Tongue (tissue), 3 donors: ENCODE data around the gene CELF3. TPM values are rescaled to one million over a fixed set of nuclear protein-coding genes. Genes with fewer than 3 reads are reported as not detected.
"Not testable (repeated sequence)": the region's sequence is repeated elsewhere in the genome, so short reads cannot be mapped to it uniquely, and the experiment has no call there.

Experiments
- DNase-seq: peaks from one replicate; pipeline ENCODE4 v3.0.0-alpha.2; 2015
- small RNA-seq: library from RNA; depleted of rRNA; stranded (forward); fragments of <200 nt; gene quantifications from one replicate; pipeline ENCODE3, GENCODE V24; 2014; ENCODE audit warnings: low replicate concordance
- total RNA-seq: library from RNA; depleted of rRNA; stranded (reverse); fragments of >200 nt; gene quantifications from one replicate; pipeline ENCODE4 v1.2.3, GENCODE V29; 2014

Gene CELF3
- total RNA-seq, 1 donor from 2014 or later: not detected

DNA sequence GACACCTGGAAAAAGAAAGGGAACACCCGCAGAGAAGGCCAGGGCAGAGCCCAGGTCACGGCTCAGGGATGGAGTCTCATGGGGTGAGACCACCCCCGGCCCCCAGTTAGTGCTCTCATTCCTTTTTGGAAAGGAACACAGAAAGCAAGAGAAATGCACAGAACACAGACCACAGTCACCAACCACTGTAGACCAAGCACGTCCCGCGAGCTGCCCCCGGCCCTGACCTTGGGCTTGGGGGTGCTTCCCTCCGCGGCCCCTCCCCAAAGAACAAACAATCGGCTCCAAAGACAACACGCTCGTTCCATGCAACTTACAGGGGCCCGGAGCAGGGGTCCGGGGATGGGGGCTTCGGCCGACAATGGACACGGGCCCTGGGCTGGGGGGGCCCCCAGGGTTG is 12.8 kb downstream of the CELF3 start:
- no peak for DNase-seq

GRCh38 chr1:151702936-151703335 is 13.7 kb downstream of the CELF3 start:
- no peak for DNase-seq

GRCh38 chr1:151701515-151701914 is 15.1 kb downstream of the CELF3 start:
- no peak for DNase-seq

GRCh38 chr1:151693057-151693651 is 23.4 kb downstream of the CELF3 start:
- peak; percentile 49 for DNase-seq

- DNase-seq: no peak
These were observed 24.4 kb downstream of the CELF3 start for GRCh38 chr1:151692226-151692625.

DNA sequence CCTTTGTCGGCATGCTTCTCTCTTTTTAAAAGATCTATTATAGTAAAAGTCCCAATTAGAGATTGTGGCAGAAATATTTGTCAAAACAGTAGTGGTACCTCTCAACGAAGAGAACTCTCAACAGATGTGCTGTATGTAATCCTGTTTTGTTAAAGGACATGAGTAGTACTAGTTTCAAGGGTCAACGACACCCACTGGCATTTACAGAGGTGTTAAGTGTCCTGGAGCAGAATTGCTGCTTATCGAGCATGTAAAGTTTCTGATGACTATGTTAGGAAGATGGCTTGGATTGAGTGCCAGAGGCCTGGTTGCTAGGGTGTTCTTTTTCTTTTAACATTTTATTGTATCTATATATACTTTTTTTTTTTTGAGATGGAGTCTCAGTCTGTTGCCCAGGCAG is 27.1 kb downstream of the CELF3 start:
- DNase-seq: no peak

DNA sequence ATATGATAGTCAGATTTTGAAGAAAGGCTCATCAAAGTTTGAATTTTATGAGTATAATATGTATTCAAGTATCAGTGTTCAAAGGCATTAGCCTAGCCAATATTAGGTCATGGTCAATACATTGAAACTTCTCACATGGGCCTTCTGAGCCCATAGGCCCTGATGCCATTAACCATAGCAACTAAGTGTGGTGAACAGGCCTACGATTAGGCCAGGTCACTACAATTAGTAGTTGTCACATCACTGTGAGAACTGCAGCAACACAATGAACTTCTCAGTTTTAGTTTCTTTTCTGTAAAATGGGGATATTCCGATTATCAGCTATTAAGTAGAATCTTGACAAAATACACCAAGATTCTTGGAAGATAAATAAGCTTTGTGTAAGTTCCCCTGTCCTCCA is 30.0 kb downstream of the CELF3 start:
- no peak for DNase-seq

DNA sequence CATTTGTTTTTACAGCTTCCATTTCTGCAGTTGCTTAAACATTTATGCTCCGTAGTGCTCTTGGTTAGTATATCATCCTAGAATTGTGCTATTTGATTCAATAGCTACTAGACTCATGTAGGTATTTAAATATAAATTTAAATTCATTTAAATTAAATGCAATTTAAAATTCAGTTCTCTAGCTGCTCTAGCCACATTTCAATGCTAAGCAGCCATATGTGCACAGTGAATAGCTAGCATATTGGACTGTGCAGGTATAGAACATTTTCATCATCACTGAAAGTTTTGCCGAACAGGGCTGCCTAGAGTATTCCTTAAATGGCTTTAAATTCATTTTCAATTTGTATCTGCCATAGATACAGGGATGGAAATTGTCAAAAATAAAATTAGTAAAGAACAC is 32.5 kb downstream of the CELF3 start:
- no peak for DNase-seq

- DNase-seq: not testable (repeated sequence)
These were observed 33.7 kb downstream of the CELF3 start for GRCh38 chr1:151682901-151683300.

DNA sequence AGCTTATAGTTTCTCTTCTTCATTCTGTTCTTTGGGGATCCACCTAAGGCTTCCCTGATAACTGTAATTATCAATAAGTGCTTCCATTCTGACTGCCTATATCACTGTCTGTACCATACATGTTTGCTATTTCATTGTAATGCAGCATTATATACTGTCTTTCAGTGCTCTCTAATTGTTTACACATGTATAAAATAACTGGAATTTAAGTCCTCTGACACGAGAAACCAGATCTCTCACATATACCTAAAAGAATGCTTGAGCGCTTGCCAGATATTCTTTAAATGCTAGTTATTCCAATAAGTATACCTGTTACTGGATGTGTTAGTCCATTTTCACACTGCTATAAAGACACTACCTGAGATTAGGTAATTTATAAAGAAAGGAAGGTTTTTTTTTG is 34.7 kb downstream of the CELF3 start:
- DNase-seq: no peak

DNA sequence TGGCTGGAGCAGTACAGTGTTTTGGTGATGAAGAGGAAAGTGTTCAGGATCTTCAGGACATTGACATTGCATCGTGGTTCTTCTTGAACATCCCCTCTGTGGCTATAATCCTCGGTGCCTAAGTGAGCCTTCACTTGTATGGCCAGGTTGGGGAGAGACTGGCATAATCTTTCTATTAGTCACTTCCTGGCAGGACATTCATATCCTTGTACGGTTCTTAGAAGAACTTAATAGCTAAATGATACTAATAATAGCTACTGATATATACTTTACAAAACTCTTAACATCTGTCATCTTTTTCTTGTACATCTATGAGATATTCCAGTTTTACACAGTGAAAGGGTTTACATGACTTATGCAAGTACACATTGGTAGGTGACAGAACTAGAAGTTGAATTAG is 35.8 kb downstream of the CELF3 start:
- no peak for DNase-seq

GRCh38 chr1:151680391-151680790 is 36.2 kb downstream of the CELF3 start:
- no peak for DNase-seq

DNA sequence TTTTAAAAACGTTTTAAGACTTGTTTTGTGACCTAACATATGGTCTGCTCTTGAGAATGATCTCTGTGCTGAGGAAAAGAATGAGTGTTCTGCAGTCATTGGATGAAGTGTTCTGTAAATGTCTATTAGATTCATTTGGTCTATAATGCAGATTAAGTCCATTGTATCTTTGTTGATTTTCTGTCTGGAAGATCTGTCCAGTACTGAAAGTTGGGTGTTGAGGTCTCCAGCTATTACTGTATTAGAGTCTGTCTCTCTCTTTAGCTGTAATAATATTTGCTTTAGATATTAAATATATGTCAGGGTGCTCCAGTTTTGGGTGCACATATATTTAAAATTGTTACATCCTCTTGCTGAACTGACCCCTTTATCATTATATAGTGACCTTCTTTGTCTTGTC is 43.2 kb downstream of the CELF3 start:
- DNase-seq: no peak

DNA sequence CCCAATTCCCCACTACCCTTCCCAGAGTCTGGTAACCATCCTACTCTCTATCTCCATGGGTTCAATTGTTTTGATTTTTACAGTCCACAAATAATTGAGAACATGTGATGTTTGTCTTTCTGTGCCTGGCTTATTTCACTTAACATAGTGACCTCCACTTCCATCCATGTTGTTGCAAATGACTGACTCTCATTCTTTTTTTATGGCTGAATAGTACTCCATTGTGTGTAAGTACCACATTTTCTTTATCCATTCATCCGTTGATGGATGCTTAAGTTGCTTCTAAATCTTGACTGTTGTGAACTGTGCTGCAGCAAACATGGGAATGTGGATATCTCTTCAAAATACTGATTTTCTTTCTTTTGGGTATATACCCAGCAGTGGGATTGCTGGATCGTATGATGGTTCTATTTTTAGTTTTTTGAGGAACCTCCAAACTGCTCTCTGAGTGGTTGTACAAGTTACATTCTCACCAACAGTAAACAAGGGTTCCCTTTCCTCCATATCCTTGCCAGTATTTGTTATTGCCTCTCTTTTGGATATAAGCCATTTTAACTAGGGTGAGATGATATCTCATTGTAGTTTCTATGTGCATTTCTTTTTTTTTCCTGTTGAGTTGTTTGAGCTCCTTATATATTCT is 46.4 kb downstream of the CELF3 start:
- not testable (repeated sequence) for DNase-seq

- no peak for DNase-seq
These were observed 48.5 kb downstream of the CELF3 start for GRCh38 chr1:151668090-151668489.

DNA sequence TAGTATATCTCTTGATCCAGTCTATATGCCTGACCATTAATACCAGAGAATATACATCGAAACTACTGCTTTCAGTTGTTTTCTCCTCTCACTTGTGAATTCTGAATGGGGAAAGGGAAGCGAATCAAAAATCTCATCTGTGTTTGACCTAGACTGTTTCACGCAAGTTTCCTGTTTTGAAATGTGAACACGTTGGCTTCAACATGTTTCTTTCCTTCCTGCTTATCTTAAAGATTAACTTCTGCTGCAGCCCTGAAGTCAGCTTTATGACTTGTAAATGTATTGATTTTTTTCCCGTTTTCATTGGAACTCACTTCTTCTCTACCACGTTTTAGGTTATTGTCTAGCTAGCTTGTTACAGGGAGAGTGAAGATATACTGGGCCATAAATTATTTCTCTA is 54.9 kb downstream of the CELF3 start:
- no peak for DNase-seq

DNA sequence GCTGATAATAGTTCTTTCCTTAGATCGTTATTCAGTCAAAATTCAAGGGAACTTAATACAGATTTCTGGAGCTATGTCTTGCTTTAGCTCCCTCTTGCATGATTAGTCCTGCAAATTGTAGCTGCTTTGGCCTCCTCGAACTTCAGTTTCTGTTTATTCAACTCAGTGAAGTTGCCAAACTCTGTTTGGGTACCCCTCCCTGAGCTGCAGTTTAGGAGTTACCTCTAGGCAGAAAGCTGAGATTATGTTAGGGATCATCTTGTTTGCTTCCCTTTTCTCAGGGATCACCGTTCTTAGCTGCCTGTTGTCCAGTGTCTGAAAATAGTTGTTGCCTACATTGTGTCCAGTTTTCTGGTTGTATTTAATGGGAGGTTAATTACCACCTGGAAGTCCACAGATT is 61.2 kb downstream of the CELF3 start:
- DNase-seq: no peak

DNA sequence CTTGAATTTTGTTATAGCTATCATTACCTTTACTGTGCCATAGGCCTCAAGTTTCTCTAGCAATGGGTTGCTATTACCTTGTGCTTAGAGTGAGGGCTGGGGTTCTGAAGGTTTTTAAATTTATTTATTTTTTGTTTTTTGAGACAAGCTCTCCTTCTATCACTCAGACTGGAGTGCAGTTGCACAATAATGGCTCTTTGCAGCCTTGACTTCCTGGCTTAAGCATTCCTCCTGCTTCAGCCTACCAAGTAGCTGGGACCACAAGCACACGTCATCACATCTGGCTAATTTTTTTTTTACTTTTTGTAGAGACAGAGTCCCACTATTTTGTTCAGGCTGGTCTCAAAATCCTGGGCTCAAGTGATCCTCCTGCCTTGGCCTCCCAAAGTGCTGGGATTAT is 63.2 kb downstream of the CELF3 start:
- no peak for DNase-seq

Small RNA genes lying within 50 kb of the gene (small RNA-seq; reads per million reads assigned to genes)
- gene RNU6-662P: not detected

Other genes starting within 250 kb of the CELF3 start
- gene CGN, start 205.4 kb downstream of the CELF3 start, total RNA-seq: 4.3 TPM
- gene TUFT1, start 176.5 kb downstream of the CELF3 start, total RNA-seq: 21.1 TPM
- 44.2 TPM for gene SNX27, start 104.8 kb downstream of the CELF3 start, total RNA-seq
- gene RIIAD1, start 4.7 kb upstream of the CELF3 start, total RNA-seq: not detected
- 62.1 TPM for gene MRPL9, start 46.7 kb upstream of the CELF3 start, total RNA-seq
- 6.7 TPM for gene TDRKH, start 73.7 kb upstream of the CELF3 start, total RNA-seq
- 0.41 TPM for gene LINGO4, start 88.6 kb upstream of the CELF3 start, total RNA-seq
- 13.7 TPM for gene RORC, start 115.0 kb upstream of the CELF3 start, total RNA-seq
- gene C2CD4D, start 123.0 kb upstream of the CELF3 start, total RNA-seq: not detected
- not detected for gene THEM5, start 136.9 kb upstream of the CELF3 start, total RNA-seq
- 14.1 TPM for gene THEM4, start 192.7 kb upstream of the CELF3 start, total RNA-seq